Vagina (tissue), 2 donors: ENCODE results near the gene MYOZ3. TPM values are rescaled to one million over a fixed set of nuclear protein-coding genes. Genes with fewer than 3 reads are reported as not detected.

ENCODE experiments used
- DNase-seq, 2 donors: peaks; one replicate each; pipeline ENCODE4 v3.0.0-alpha.2; 2017; ENCODE audit errors: extremely low spot score in 2 of 2
- H3K27ac ChIP-seq: fragments of 200-600 bp; sonication (generic); one replicate; pipeline ENCODE4 v1.5.1; 2019
- H3K27me3 ChIP-seq: fragments of 200-600 bp; sonication (generic); one replicate; pipeline ENCODE4 v1.5.1; 2019
- H3K36me3 ChIP-seq, 2 donors: fragments of 200-600 bp; sonication (generic); one replicate each; pipeline ENCODE4 v1.5.1; 2017 to 2019
- H3K4me1 ChIP-seq: fragments of 200-600 bp; sonication (generic); one replicate; pipeline ENCODE4 v1.5.1; 2019
- H3K4me3 ChIP-seq, 2 donors: fragments of 200-600 bp; sonication (generic); 1 replicate in 1 of 2; 2 replicates in 1 of 2; pipeline ENCODE4 v1.5.1; 2016 to 2019
- H3K9me3 ChIP-seq: fragments of 200-600 bp; sonication (generic); one replicate; pipeline ENCODE4 v1.5.1; 2019
- CTCF ChIP-seq, 3 experiments: fragments of 450-650 bp in 2 of 3; fragments of 200-600 bp in 1 of 3; sonication (generic) in 1 of 3; IDR thresholded peaks; one replicate each; pipeline ENCODE4 v1.5.1; 2017 to 2019; ENCODE audit warnings: antibody characterized with exemption in 3 of 3, mild to moderate bottlenecking in 2 of 3, moderate library complexity in 2 of 3
- POLR2A ChIP-seq, 2 donors: fragments of 450-650 bp; IDR thresholded peaks; one replicate each; pipeline ENCODE4 v1.6.1; 2017; ENCODE audit warnings: antibody characterized with exemption in 2 of 2, mild to moderate bottlenecking in 2 of 2, moderate library complexity in 2 of 2
- POLR2AphosphoS5 ChIP-seq, 2 donors: sonication (generic); formaldehyde crosslinking; IDR thresholded peaks; one replicate each; pipeline ENCODE4 v1.9.0; 2017; ENCODE audit warnings: antibody characterized with exemption in 2 of 2, mild to moderate bottlenecking in 2 of 2, low read depth in 1 of 2; ENCODE audit not compliant: insufficient read depth in 1 of 2
- intact Hi-C: fragments of 100-400 bp; cut with DNase I; formaldehyde crosslinking; loops from one replicate; pipeline ENCODE4 v1.15.1; 2023
- total RNA-seq: library from RNA; depleted of rRNA; stranded (reverse); fragments of >200 nt; gene quantifications from one replicate; pipeline ENCODE4 v1.2.3, GENCODE V29; 2016

Gene MYOZ3
- total RNA-seq, 1 donor from 2014 or later: not detected

GRCh38 chr5:150659360-150660107 lies 1.5 kb upstream of the MYOZ3 start:
- no peak for DNase-seq
- peaks cover 21% of the 10 kb centered on the region for H3K4me1 ChIP-seq
- intact Hi-C loops: loop anchor here (5.0 kb wide), 1 partner anchor 97 kb away; no protein-coding TSS in a partner anchor
- H3K36me3 ChIP-seq: no peaks in the 10 kb centered on the region
- TF ChIP-seq POLR2A (IDR thresholded peaks at IDR 0.05) (no peak), POLR2AphosphoS5 (IDR thresholded peaks at IDR 0.05; ENCODE audit: insufficient read depth in 1 of 2, low read depth in 1 of 2) (no peak), CTCF (IDR thresholded peaks at IDR 0.05) (no peak)
- H3K27ac ChIP-seq: no peak overlapping the region
- H3K4me3 ChIP-seq: no peak overlapping the region
- H3K9me3 ChIP-seq: no peaks in the 10 kb centered on the region
- no peaks in the 10 kb centered on the region for H3K27me3 ChIP-seq

- Histone ChIP-seq H3K4me3 (no peak overlapping the region), H3K4me1 (peaks cover 21% of the 10 kb centered on the region), H3K27ac (no peak overlapping the region), H3K36me3 (no peaks in the 10 kb centered on the region), H3K9me3 (no peaks in the 10 kb centered on the region), H3K27me3 (no peaks in the 10 kb centered on the region)
- TF ChIP-seq CTCF (IDR thresholded peaks at IDR 0.05) (no peak), POLR2AphosphoS5 (IDR thresholded peaks at IDR 0.05; ENCODE audit: insufficient read depth in 1 of 2, low read depth in 1 of 2) (no peak), POLR2A (IDR thresholded peaks at IDR 0.05) (no peak)
- intact Hi-C loops: no loop called here
- DNase-seq: peak in 1 of 2 donors; percentile 77
These were observed 781 bp upstream of the MYOZ3 start for GRCh38 chr5:150660108-150660831.

GRCh38 chr5:150661821-150662596 lies 958 bp downstream of the MYOZ3 start:
- Histone ChIP-seq H3K27me3 (no peaks in the 10 kb centered on the region), H3K36me3 (no peaks in the 10 kb centered on the region), H3K4me3 (no peak overlapping the region), H3K27ac (no peak overlapping the region), H3K9me3 (no peaks in the 10 kb centered on the region), H3K4me1 (peaks cover 9% of the 10 kb centered on the region)
- intact Hi-C loops: no loop called here
- peak in 1 of 2 donors; percentile 70 for DNase-seq
- TF ChIP-seq POLR2AphosphoS5 (IDR thresholded peaks at IDR 0.05; ENCODE audit: insufficient read depth in 1 of 2, low read depth in 1 of 2) (no peak), CTCF (IDR thresholded peaks at IDR 0.05) (no peak), POLR2A (IDR thresholded peaks at IDR 0.05) (no peak)

GRCh38 chr5:150662731-150663516 lies 1.9 kb downstream of the MYOZ3 start:
- peak; percentile 71 to 91 for DNase-seq
- intact Hi-C loops: no loop called here
- TF ChIP-seq POLR2AphosphoS5 (IDR thresholded peaks at IDR 0.05; ENCODE audit: insufficient read depth in 1 of 2, low read depth in 1 of 2) (no peak), POLR2A (IDR thresholded peaks at IDR 0.05) (no peak), CTCF (IDR thresholded peaks at IDR 0.05) (no peak)
- Histone ChIP-seq H3K4me3 (no peak overlapping the region), H3K4me1 (peaks cover under 1% of the 10 kb centered on the region), H3K36me3 (no peaks in the 10 kb centered on the region), H3K27me3 (no peaks in the 10 kb centered on the region), H3K9me3 (no peaks in the 10 kb centered on the region), H3K27ac (no peak overlapping the region)
